Liver (tissue), 3 donors: Measurements from ENCODE around the gene FARSB.

Experiments used
- EGR1 ChIP-seq, 2 donors: IDR thresholded peaks; 2 replicates each; pipeline ENCODE4 v1.6.1; 2016 to 2018; ENCODE audit warnings: antibody characterized with exemption in 2 of 2, low read depth in 2 of 2
- FOXA1 ChIP-seq: IDR thresholded peaks from 2 replicates; pipeline ENCODE4 v1.6.1; 2016; ENCODE audit warnings: antibody characterized with exemption
- JUND ChIP-seq, 2 donors: IDR thresholded peaks; 2 replicates each; pipeline ENCODE4 v1.6.1; 2016; ENCODE audit warnings: antibody characterized with exemption in 2 of 2
- NR2F2 ChIP-seq: IDR thresholded peaks from 2 replicates; pipeline ENCODE4 v1.6.1; 2016; ENCODE audit warnings: antibody characterized with exemption
- RAD21 ChIP-seq, 2 donors: IDR thresholded peaks; 2 replicates each; pipeline ENCODE4 v1.6.1; 2016; ENCODE audit warnings: antibody characterized with exemption in 2 of 2, mild to moderate bottlenecking in 2 of 2
- RXRA ChIP-seq, 2 donors: IDR thresholded peaks; 2 replicates each; pipeline ENCODE4 v1.6.1; 2017 to 2018; ENCODE audit warnings: antibody characterized with exemption in 2 of 2, mild to moderate bottlenecking in 1 of 2
- SP1 ChIP-seq: IDR thresholded peaks from 2 replicates; pipeline ENCODE4 v1.6.1; 2018; ENCODE audit warnings: antibody characterized with exemption, mild to moderate bottlenecking
- TAF1 ChIP-seq: conservative IDR thresholded peaks from 2 replicates; pipeline ENCODE4 v1.6.1; 2016; ENCODE audit warnings: antibody characterized with exemption, mild to moderate bottlenecking
- YY1 ChIP-seq: IDR thresholded peaks from 2 replicates; pipeline ENCODE4 v1.6.1; 2016; ENCODE audit warnings: antibody characterized with exemption, mild to moderate bottlenecking
- TF ChIP-seq, protein P1 (sequence below): fragments of 150-350 bp; IDR thresholded peaks from 2 replicates; pipeline ENCODE4 v1.5.1; 2017; ENCODE audit warnings: improper control_type of control experiment, low read depth, low read length; ENCODE audit not compliant: missing input control
- TF ChIP-seq, protein P2 (sequence below): IDR thresholded peaks from 2 replicates; pipeline ENCODE4 v1.6.1; 2016; ENCODE audit warnings: antibody characterized with exemption, mild to moderate bottlenecking
- TF ChIP-seq, protein P3 (sequence below): IDR thresholded peaks from 2 replicates; pipeline ENCODE4 v1.6.1; 2016; ENCODE audit warnings: antibody characterized with exemption
- TF ChIP-seq, protein P4 (sequence below): IDR thresholded peaks from 2 replicates; pipeline ENCODE4 v1.6.1; 2016; ENCODE audit warnings: antibody characterized with exemption
- donor health status: healthy.
- donor health status: healthy.

DNA sequence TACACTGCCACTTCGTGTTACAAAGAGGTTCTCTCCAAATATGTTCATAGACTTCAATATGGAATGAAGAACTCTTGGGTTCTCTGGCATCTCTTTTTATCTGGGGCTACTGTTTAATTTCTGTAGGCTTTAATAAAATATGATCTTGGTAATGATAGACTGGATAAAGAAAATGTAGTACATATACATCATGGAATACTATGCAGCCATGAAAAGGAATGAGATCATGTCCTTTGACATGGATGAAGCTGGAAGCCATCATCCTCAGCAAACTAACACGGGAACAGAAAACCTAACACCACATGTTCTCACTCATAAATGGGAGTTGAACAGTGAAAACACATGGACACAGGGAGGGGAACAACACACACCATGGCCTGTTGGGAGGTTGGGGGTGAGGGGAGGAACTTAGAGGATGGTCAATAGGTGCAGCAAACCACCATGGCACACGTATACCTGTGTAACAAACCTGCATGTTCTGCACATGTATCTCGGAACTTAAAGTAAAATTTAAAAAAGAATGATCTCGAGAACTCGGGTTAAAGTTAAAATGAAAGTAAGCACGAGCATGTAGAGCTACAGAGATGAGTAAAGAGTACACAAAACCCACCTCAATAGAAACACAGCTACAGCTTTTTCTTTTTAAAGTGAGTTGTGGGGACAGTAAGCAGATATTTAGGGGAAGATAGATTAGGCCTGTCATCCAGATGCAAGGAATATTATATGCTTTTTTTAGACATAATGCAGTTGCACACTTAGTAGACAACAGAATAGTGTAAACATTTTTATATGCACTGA, 129.2 kb downstream of the FARSB start:
- no peak for TF ChIP-seq EGR1 (IDR thresholded peaks at IDR 0.05; ENCODE audit: low read depth in 2 of 2)
- TF ChIP-seq, protein P1, sequence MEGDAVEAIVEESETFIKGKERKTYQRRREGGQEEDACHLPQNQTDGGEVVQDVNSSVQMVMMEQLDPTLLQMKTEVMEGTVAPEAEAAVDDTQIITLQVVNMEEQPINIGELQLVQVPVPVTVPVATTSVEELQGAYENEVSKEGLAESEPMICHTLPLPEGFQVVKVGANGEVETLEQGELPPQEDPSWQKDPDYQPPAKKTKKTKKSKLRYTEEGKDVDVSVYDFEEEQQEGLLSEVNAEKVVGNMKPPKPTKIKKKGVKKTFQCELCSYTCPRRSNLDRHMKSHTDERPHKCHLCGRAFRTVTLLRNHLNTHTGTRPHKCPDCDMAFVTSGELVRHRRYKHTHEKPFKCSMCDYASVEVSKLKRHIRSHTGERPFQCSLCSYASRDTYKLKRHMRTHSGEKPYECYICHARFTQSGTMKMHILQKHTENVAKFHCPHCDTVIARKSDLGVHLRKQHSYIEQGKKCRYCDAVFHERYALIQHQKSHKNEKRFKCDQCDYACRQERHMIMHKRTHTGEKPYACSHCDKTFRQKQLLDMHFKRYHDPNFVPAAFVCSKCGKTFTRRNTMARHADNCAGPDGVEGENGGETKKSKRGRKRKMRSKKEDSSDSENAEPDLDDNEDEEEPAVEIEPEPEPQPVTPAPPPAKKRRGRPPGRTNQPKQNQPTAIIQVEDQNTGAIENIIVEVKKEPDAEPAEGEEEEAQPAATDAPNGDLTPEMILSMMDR: no peak
- no peak for TF ChIP-seq JUND (IDR thresholded peaks at IDR 0.05)
- TF ChIP-seq SP1: no peak
- TF ChIP-seq YY1: no peak
- TF ChIP-seq, protein P2, sequence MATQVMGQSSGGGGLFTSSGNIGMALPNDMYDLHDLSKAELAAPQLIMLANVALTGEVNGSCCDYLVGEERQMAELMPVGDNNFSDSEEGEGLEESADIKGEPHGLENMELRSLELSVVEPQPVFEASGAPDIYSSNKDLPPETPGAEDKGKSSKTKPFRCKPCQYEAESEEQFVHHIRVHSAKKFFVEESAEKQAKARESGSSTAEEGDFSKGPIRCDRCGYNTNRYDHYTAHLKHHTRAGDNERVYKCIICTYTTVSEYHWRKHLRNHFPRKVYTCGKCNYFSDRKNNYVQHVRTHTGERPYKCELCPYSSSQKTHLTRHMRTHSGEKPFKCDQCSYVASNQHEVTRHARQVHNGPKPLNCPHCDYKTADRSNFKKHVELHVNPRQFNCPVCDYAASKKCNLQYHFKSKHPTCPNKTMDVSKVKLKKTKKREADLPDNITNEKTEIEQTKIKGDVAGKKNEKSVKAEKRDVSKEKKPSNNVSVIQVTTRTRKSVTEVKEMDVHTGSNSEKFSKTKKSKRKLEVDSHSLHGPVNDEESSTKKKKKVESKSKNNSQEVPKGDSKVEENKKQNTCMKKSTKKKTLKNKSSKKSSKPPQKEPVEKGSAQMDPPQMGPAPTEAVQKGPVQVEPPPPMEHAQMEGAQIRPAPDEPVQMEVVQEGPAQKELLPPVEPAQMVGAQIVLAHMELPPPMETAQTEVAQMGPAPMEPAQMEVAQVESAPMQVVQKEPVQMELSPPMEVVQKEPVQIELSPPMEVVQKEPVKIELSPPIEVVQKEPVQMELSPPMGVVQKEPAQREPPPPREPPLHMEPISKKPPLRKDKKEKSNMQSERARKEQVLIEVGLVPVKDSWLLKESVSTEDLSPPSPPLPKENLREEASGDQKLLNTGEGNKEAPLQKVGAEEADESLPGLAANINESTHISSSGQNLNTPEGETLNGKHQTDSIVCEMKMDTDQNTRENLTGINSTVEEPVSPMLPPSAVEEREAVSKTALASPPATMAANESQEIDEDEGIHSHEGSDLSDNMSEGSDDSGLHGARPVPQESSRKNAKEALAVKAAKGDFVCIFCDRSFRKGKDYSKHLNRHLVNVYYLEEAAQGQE: no peak
- TF ChIP-seq TAF1: no peak
- no peak for TF ChIP-seq NR2F2
- TF ChIP-seq RAD21 (IDR thresholded peaks at IDR 0.05): no peak
- TF ChIP-seq, protein P3, sequence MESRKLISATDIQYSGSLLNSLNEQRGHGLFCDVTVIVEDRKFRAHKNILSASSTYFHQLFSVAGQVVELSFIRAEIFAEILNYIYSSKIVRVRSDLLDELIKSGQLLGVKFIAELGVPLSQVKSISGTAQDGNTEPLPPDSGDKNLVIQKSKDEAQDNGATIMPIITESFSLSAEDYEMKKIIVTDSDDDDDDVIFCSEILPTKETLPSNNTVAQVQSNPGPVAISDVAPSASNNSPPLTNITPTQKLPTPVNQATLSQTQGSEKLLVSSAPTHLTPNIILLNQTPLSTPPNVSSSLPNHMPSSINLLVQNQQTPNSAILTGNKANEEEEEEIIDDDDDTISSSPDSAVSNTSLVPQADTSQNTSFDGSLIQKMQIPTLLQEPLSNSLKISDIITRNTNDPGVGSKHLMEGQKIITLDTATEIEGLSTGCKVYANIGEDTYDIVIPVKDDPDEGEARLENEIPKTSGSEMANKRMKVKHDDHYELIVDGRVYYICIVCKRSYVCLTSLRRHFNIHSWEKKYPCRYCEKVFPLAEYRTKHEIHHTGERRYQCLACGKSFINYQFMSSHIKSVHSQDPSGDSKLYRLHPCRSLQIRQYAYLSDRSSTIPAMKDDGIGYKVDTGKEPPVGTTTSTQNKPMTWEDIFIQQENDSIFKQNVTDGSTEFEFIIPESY: no peak
- TF ChIP-seq, protein P4, sequence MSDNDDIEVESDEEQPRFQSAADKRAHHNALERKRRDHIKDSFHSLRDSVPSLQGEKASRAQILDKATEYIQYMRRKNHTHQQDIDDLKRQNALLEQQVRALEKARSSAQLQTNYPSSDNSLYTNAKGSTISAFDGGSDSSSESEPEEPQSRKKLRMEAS: no peak
- TF ChIP-seq FOXA1: no peak
- TF ChIP-seq RXRA (IDR thresholded peaks at IDR 0.05): no peak
